Thyroid gland (tissue), 4 donors: ENCODE measurements around the gene ARMC2. TPM values are rescaled to one million over a fixed set of nuclear protein-coding genes. Genes with fewer than 3 reads are reported as not detected.
A peak's percentile ranks its signal among the peaks of the same experiment; 100 is the strongest.

Experiments used
- DNase-seq, 2 donors: peaks; one replicate each; pipeline ENCODE4 v3.0.0-alpha.2; 2019
- H3K27ac ChIP-seq, 3 donors: fragments of 200-600 bp; sonication (generic); 1 replicate in 2 of 3; 2 replicates in 1 of 3; pipeline ENCODE4 v1.5.1; 2016 to 2019; ENCODE audit warnings: mild to moderate bottlenecking in 1 of 3, moderate library complexity in 1 of 3
- H3K27me3 ChIP-seq: fragments of 200-600 bp; sonication (generic); one replicate; pipeline ENCODE4 v1.5.1; 2019
- H3K36me3 ChIP-seq, 2 donors: fragments of 200-600 bp; sonication (generic); one replicate each; pipeline ENCODE4 v1.5.1; 2016 to 2019
- H3K4me1 ChIP-seq, 2 donors: fragments of 200-600 bp; sonication (generic); one replicate each; pipeline ENCODE4 v1.5.1; 2017 to 2019
- H3K4me3 ChIP-seq, 3 donors: fragments of 200-600 bp; sonication (generic); replicated peaks in 1 of 3; 1 replicate in 2 of 3; 2 replicates in 1 of 3; pipeline ENCODE4 v1.5.1; 2016; ENCODE audit warnings: mild to moderate bottlenecking in 1 of 3
- H3K9me3 ChIP-seq: fragments of 200-600 bp; sonication (generic); one replicate; pipeline ENCODE4 v1.5.1; 2017
- POLR2A ChIP-seq, 2 donors: fragments of 450-650 bp; IDR thresholded peaks; one replicate each; pipeline ENCODE4 v1.6.1; 2017; ENCODE audit warnings: antibody characterized with exemption in 2 of 2, mild to moderate bottlenecking in 2 of 2, moderate library complexity in 1 of 2
- WGBS, 2 donors: methylation state at CpG; one replicate each; pipeline ENCODE4 v1.1.5; 2017; 5-methylcytosine and 5-hydroxymethylcytosine counted together
- intact Hi-C: fragments of 100-400 bp; cut with DNase I; formaldehyde crosslinking; loops from one replicate; pipeline ENCODE4 v1.15.1; 2023
- total RNA-seq, 4 donors: library from RNA; depleted of rRNA; stranded (reverse); fragments of >200 nt; gene quantifications; one replicate each; pipeline ENCODE4 v1.2.3, GENCODE V29; 2016
- TF ChIP-seq, protein P1 (sequence below), 6 experiments: fragments of 200-600 bp in 3 of 6; fragments of 450-650 bp in 3 of 6; sonication (generic) in 3 of 6; IDR thresholded peaks; one replicate each; pipeline ENCODE4 v1.5.1; 2016 to 2019; ENCODE audit warnings: antibody characterized with exemption in 6 of 6, mild to moderate bottlenecking in 2 of 6, inconsistent platforms in 1 of 6, moderate library complexity in 1 of 6

ARMC2 gene, protein sequence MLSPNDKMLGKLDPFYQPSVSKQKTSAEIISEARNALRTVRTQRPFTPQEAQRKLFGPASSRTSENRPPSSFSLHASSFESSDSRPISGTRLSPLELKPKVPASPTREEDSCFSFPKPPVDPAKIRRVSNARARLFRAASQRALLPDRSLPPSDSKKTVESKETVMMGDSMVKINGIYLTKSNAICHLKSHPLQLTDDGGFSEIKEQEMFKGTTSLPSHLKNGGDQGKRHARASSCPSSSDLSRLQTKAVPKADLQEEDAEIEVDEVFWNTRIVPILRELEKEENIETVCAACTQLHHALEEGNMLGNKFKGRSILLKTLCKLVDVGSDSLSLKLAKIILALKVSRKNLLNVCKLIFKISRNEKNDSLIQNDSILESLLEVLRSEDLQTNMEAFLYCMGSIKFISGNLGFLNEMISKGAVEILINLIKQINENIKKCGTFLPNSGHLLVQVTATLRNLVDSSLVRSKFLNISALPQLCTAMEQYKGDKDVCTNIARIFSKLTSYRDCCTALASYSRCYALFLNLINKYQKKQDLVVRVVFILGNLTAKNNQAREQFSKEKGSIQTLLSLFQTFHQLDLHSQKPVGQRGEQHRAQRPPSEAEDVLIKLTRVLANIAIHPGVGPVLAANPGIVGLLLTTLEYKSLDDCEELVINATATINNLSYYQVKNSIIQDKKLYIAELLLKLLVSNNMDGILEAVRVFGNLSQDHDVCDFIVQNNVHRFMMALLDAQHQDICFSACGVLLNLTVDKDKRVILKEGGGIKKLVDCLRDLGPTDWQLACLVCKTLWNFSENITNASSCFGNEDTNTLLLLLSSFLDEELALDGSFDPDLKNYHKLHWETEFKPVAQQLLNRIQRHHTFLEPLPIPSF
- total RNA-seq: 1 to 10 TPM; 5.2 to 9.3 (median 6.9) TPM

DNA sequence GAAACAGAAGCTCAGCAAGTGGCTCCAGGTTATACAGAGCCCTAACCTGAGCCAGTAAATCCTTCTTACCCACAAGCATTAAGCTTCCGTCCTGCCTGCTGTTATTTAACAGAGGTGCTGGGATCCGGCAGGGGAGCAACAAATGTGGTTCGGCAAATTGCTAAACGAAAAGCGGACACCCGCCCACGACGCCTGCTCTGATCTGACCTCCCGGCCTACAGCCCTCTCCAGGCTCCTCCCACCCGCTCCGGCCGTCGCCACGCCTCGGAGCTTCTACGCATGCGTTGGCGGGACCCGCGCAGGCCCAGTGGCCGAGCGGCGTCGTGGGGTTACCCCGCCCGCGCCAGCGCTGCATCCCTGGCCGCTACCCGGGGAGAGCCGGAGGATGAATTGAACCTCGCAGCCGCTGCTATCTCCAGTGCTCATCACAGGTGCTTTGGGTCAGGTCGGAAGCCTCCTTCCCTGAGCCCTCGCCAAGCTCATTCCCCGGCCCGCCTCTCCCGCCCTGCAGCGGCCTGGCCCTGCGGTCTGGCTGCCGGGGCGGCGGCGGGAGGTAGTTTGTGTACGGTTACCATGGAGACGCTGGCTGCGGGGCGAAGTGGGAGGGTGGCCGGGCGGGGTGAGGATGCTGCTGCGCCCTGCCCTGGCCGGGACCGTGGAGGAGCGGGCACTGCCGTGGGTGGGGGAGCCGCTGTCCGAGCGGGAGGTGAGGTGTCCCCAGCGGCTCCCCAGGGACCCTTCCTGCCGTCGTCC is at the start of gene ARMC2:
TSS of gene ARMC2 (plus strand) at position 307 of the 753 bp plus-strand sequence. CDS start 5,846 bp downstream, outside the sequence.
- peak; percentile 88 to 90 for DNase-seq
- H3K4me3 ChIP-seq: peak within 1 kb of the TSS; percentile 21 to 83 (median 68)
- intact Hi-C loops: loop anchor here (10.0 kb wide), 1 partner anchor 227 kb away; no protein-coding TSS in a partner anchor
- H3K27ac ChIP-seq: peak within 1 kb of the TSS; percentile 52 to 65 (median 60)
- H3K27me3 ChIP-seq: no peaks in the 10 kb centered on the region
- peak in 1 of 2 donors; percentile 84 for TF ChIP-seq POLR2A (IDR thresholded peaks at IDR 0.05)
- TF ChIP-seq, protein P1, sequence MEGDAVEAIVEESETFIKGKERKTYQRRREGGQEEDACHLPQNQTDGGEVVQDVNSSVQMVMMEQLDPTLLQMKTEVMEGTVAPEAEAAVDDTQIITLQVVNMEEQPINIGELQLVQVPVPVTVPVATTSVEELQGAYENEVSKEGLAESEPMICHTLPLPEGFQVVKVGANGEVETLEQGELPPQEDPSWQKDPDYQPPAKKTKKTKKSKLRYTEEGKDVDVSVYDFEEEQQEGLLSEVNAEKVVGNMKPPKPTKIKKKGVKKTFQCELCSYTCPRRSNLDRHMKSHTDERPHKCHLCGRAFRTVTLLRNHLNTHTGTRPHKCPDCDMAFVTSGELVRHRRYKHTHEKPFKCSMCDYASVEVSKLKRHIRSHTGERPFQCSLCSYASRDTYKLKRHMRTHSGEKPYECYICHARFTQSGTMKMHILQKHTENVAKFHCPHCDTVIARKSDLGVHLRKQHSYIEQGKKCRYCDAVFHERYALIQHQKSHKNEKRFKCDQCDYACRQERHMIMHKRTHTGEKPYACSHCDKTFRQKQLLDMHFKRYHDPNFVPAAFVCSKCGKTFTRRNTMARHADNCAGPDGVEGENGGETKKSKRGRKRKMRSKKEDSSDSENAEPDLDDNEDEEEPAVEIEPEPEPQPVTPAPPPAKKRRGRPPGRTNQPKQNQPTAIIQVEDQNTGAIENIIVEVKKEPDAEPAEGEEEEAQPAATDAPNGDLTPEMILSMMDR (IDR thresholded peaks at IDR 0.05): no peak
- WGBS, 2 donors: 0% methylated on average over 27 to 34 of the region's 61 CpGs
- no peaks in the 10 kb centered on the region for H3K36me3 ChIP-seq
- H3K9me3 ChIP-seq: no peaks in the 10 kb centered on the region
- H3K4me1 ChIP-seq: peaks cover 0 to 10% of the 10 kb centered on the region in 2 donors

DNA sequence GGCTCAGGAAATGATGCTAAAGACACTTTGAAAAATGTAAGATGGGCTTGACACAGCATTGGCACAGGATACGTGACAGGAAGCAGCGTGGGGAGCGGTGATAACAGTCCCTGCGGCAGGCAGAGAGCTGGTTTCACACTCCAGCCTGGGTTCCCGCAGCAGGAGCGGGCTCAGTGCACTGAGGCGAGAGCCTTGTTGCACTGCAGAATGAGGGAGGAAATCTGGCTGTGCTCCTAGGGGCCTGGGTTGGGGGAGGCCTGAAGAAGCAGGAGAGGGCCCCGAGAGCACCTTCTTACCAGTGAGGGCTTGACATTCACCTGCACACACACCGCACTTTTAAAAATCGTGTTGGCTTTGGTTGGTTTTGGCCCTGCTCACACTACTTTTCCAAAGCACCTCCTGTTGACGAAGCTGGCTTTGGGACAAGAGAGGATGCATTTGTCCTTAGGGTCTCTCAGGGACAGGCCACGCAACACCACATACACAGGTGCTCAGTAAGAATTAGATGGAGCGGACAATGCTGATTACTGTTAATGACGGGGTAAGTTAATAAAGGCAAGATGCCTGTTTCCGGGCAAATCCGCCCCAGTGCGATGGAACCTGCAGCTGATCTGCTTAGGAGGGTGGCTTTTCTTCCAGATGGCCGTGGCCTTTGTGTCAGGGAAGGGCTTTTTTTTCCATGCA is 49.4 kb upstream of the ARMC2 start:
- 74 to 83% methylated on average over 18 of the region's 18 CpGs for whole genome bisulfite sequencing, 2 donors
- intact Hi-C loops: no loop called here
- Histone ChIP-seq H3K4me1 (no peaks in the 10 kb centered on the region), H3K27me3 (no peaks in the 10 kb centered on the region), H3K4me3 (no peak overlapping the region), H3K27ac (no peak overlapping the region), H3K36me3 (no peaks in the 10 kb centered on the region), H3K9me3 (no peaks in the 10 kb centered on the region)
- DNase-seq: peak; percentile 20 to 22
- TF ChIP-seq, protein P1 (IDR thresholded peaks at IDR 0.05): no peak
- TF ChIP-seq POLR2A (IDR thresholded peaks at IDR 0.05): no peak

DNA sequence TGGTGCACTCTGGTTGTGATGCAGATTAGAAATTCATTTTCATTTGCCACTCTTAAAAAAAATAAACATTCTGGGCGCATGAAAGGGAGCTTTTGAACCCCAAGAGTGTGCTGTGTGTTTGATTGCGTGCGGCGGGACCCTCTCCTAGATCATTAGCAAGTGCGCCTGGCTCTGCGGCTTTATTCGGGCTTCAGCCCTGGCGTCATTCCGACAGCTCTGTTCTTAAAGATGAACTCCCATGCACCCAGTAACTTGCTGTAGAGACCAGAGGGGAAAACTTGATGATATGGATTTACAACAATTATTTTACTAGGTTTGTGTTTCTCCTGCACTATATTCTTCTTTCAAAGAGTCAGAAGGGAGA is 48.9 kb upstream of the ARMC2 start:
- intact Hi-C loops: no loop called here
- Histone ChIP-seq H3K4me3 (no peak overlapping the region), H3K27me3 (no peaks in the 10 kb centered on the region), H3K4me1 (no peaks in the 10 kb centered on the region), H3K9me3 (no peaks in the 10 kb centered on the region), H3K27ac (no peak overlapping the region), H3K36me3 (no peaks in the 10 kb centered on the region)
- TF ChIP-seq, protein P1 (IDR thresholded peaks at IDR 0.05): no peak
- TF ChIP-seq POLR2A (IDR thresholded peaks at IDR 0.05): no peak
- WGBS, 2 donors: 96% methylated on average over 9 of the region's 9 CpGs
- no peak for DNase-seq

DNA sequence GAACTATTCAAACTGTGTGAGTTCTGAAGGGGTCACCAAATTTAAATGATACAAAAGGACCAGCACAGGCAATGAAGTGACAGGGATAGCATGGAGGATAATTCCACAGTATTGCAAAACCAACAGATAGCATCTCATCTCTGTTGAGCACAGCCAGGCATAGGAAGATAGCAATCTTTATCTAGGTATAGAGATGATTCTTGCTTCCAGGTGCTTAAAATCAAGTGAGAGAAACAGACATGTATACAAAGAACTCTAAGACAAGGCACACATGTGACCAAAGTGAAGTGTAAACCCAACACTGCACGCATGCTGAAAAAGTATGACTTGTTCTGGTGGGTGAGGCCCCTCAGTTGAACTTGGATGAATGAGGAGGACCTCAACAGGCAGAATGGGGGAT is 48.4 kb upstream of the ARMC2 start:
- Histone ChIP-seq H3K4me1 (no peaks in the 10 kb centered on the region), H3K36me3 (no peaks in the 10 kb centered on the region), H3K4me3 (no peak overlapping the region), H3K27me3 (no peaks in the 10 kb centered on the region), H3K27ac (no peak overlapping the region), H3K9me3 (no peaks in the 10 kb centered on the region)
- TF ChIP-seq, protein P1 (IDR thresholded peaks at IDR 0.05): no peak
- TF ChIP-seq POLR2A (IDR thresholded peaks at IDR 0.05): no peak
- DNase-seq: no peak
- WGBS, 2 donors: 92 to 94% methylated on average over 1 of the region's 1 CpG
- intact Hi-C loops: no loop called here
